HCT116 (cell line): Measurements from ENCODE around the gene GRID2. TPM values are rescaled to one million over a fixed set of nuclear protein-coding genes. Genes with fewer than 3 reads are reported as not detected.

Source experiments
- ATAC-seq: fragments of 200-7000 bp; cut with Tn5 transposase; 2 replicates; pipeline ENCODE4 v1.9.1; 2020; ENCODE audit warnings: mild to moderate bottlenecking, moderate library complexity
- BruUV-seq: library from RNA; stranded (reverse); fragments of 400-500 nt; replicated peaks from 2 replicates; lab custom pipeline; 2021; lab: Mats Ljungman, UMichigan
- CTCF ChIA-PET: fragments of 300-600 bp; sonication (Branson Sonifier 250); formaldehyde crosslinking; loops from one replicate; lab custom pipeline; 2021; ENCODE audit warnings: antibody characterized with exemption; lab: Charles Lee
- POLR2A ChIA-PET: fragments of 300-600, 350-600 bp; sonication (Branson Sonifier 250); formaldehyde crosslinking; loops from one replicate; lab custom pipeline; 2021; ENCODE audit warnings: antibody characterized with exemption; lab: Charles Lee
- RAD21 ChIA-PET, 2 experiments: fragments of 300-600 bp; sonication (Branson Sonifier 250); formaldehyde crosslinking; loops; one replicate each; lab custom pipeline; 2023; ENCODE audit warnings: low total read pairs in 2 of 2; ENCODE audit not compliant: uncharacterized antibody in 2 of 2, unreplicated experiment in 2 of 2, low non-redundant PET in 1 of 2; lab: Charles Lee
- DNase-seq: peaks from one replicate; pipeline ENCODE4 v3.0.0-alpha.2; 2010; ENCODE audit warnings: low read depth, low spot score
- H2AFZ ChIP-seq: fragments of 200-600 bp; shearing (Covaris generic), sonication (generic); 2 replicates; pipeline ENCODE4 v1.6.1; 2017; ENCODE audit warnings: low read depth, mixed run types, mixed read lengths, antibody characterized with exemption, low read length; ENCODE audit not compliant: poor library complexity, severe bottlenecking
- H3K27ac ChIP-seq: 2 replicates; pipeline ENCODE4 v1.5.1; 2012; ENCODE audit warnings: low read depth, low read length
- H3K27me3 ChIP-seq: fragments of 200-600 bp; sonication (generic); 2 replicates; pipeline ENCODE4 v1.6.1; 2016; ENCODE audit warnings: mixed run types, low read length, mixed read lengths; ENCODE audit not compliant: insufficient read depth
- H3K36me3 ChIP-seq, 2 experiments: fragments of 200-500 bp in 1 of 2; fragments of 200-600 bp in 1 of 2; sonication (Bioruptor generic) in 1 of 2; sonication (generic) in 1 of 2; 2 replicates each; pipeline versions ENCODE4 v1.5.1 to v1.6.1; 2014 to 2016; ENCODE audit warnings: low read length in 2 of 2, inconsistent platforms in 1 of 2, mixed read lengths in 1 of 2, mixed run types in 1 of 2; ENCODE audit not compliant: insufficient read depth in 2 of 2, control insufficient read depth in 1 of 2
- H3K4me1 ChIP-seq, 2 experiments: fragments of 200-600 bp in 1 of 2; sonication (generic) in 1 of 2; 2 replicates each; pipeline versions ENCODE4 v1.5.1 to v1.6.1; 2012 to 2017; ENCODE audit warnings: low read length in 2 of 2, inconsistent platforms in 1 of 2, mild to moderate bottlenecking in 1 of 2, mixed read lengths in 1 of 2, mixed run types in 1 of 2, moderate library complexity in 1 of 2; ENCODE audit not compliant: insufficient read depth in 2 of 2, control insufficient read depth in 1 of 2
- H3K4me2 ChIP-seq: fragments of 200-600 bp; sonication (generic); 2 replicates; pipeline ENCODE4 v1.6.1; 2017; ENCODE audit warnings: mixed run types, low read length, mixed read lengths
- H3K4me3 ChIP-seq, 2 experiments: fragments of 200-600 bp in 1 of 2; sonication (generic) in 1 of 2; replicated peaks in 1 of 2; 2 replicates each; pipeline ENCODE4 v1.5.1; 2011 to 2016; ENCODE audit warnings: low read length in 2 of 2, control low read depth in 1 of 2, low read depth in 1 of 2, mild to moderate bottlenecking in 1 of 2, mixed read lengths in 1 of 2, mixed run types in 1 of 2
- H3K79me2 ChIP-seq: fragments of 200-600 bp; sonication (generic); 2 replicates; pipeline ENCODE4 v1.6.1; 2017; ENCODE audit warnings: mild to moderate bottlenecking, mixed run types, low read length, moderate library complexity, mixed read lengths; ENCODE audit not compliant: insufficient read depth
- H3K9ac ChIP-seq: fragments of 200-600 bp; sonication (generic); 2 replicates; pipeline ENCODE4 v1.6.1; 2016; ENCODE audit warnings: low read length, mixed read lengths
- H3K9me2 ChIP-seq: fragments of 200-600 bp; sonication (generic), shearing (Covaris generic); 2 replicates; pipeline ENCODE4 v1.6.1; 2017; ENCODE audit warnings: mixed run types, mild to moderate bottlenecking, moderate library complexity; ENCODE audit not compliant: insufficient read depth
- H3K9me3 ChIP-seq, 2 experiments: fragments of 200-500 bp in 1 of 2; fragments of 200-600 bp in 1 of 2; sonication (Bioruptor generic) in 1 of 2; sonication (generic) in 1 of 2; 2 replicates each; pipeline ENCODE4 v1.6.1; 2014 to 2017; ENCODE audit warnings: low read length in 2 of 2, mixed read lengths in 2 of 2, inconsistent platforms in 1 of 2, low read depth in 1 of 2, mild to moderate bottlenecking in 1 of 2, mixed run types in 1 of 2, moderate library complexity in 1 of 2; ENCODE audit not compliant: control insufficient read depth in 1 of 2, insufficient read depth in 1 of 2
- H4K20me1 ChIP-seq: fragments of 200-600 bp; sonication (generic), shearing (Covaris generic); 2 replicates; pipeline ENCODE4 v1.6.1; 2017; ENCODE audit warnings: mixed run types, mild to moderate bottlenecking, moderate library complexity; ENCODE audit not compliant: insufficient read depth
- ELF1 ChIP-seq: IDR thresholded peaks from 2 replicates; pipeline ENCODE4 v1.6.1; 2012; ENCODE audit warnings: low read depth, borderline replicate concordance
- EZH2phosphoT487 ChIP-seq: fragments of 200-600 bp; IDR thresholded peaks from 2 replicates; pipeline ENCODE4 v1.6.1; 2018; ENCODE audit warnings: antibody characterized with exemption, borderline replicate concordance
- POLR2A ChIP-seq: IDR thresholded peaks from 2 replicates; pipeline ENCODE4 v1.7.0; 2011; ENCODE audit warnings: borderline replicate concordance; ENCODE audit not compliant: insufficient read depth, insufficient read length; ENCODE audit errors: extremely low read depth
- RAD21 ChIP-seq: IDR thresholded peaks from 2 replicates; pipeline ENCODE4 v1.6.1; 2012; ENCODE audit warnings: low read depth, mild to moderate bottlenecking
- SRF ChIP-seq: IDR thresholded peaks from 2 replicates; pipeline ENCODE4 v1.6.1; 2012; ENCODE audit warnings: low read depth
- intact Hi-C: fragments of 100-400 bp; cut with micrococcal nuclease; formaldehyde crosslinking; loops from 2 replicates; pipeline ENCODE4 v1.10.0; 2022
- total RNA-seq: library from RNA; stranded (reverse); gene quantifications from one replicate; pipeline ENCODE4 v1.2.1, GENCODE V29; 2021; ENCODE audit not compliant: unreplicated experiment
- TF ChIP-seq, protein P1 (sequence below): IDR thresholded peaks from 2 replicates; pipeline ENCODE4 v1.6.1; 2012
- TF ChIP-seq, protein P2 (sequence below), 3 experiments: fragments of 200-600 bp in 1 of 3; sonication (generic) in 1 of 3; IDR thresholded peaks in 2 of 3; conservative IDR thresholded peaks in 1 of 3; 2 replicates each; pipeline ENCODE4 v1.5.1; 2012 to 2017; ENCODE audit warnings: low read depth in 2 of 3, low read length in 2 of 3, antibody characterized with exemption in 1 of 3, borderline replicate concordance in 1 of 3, control low read depth in 1 of 3, mild to moderate bottlenecking in 1 of 3, mixed read lengths in 1 of 3, mixed run types in 1 of 3, moderate library complexity in 1 of 3; ENCODE audit not compliant: insufficient read depth in 1 of 3

Gene GRID2
- total RNA-seq, 1 experiment from 2014 or later, result not detected

DNA sequence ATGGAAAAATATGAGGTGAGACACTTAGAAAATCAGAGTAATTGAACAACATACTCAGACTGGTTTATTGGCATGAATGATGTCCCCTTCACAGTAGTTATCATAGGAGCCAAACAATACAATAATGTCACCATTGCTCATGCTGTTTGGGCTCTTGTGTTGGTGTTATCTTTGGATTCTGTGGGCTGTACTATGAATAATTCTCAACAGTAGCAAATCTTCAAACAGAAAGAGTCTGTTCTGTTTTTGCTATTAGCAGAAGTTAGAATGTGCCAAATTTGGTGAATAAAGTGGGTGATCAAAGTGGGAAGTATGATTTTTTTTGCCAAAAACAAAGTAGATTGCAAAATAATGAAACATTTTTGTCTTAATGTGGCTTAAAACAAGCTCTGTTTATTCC, 58.3 kb downstream of the GRID2 start:
- intact Hi-C loops, result no loop called here
- Histone ChIP-seq H3K9me3 (no peaks in the 10 kb centered on the region), H3K36me3 (no peaks in the 10 kb centered on the region), H3K27ac (no peak overlapping the region), H3K79me2 (no peaks in the 10 kb centered on the region), H3K27me3 (no peaks in the 10 kb centered on the region), H3K9ac (no peak overlapping the region), H4K20me1 (no peaks in the 10 kb centered on the region), H3K4me2 (no peak overlapping the region)
- BruUV-seq, result no TSS peak
- no peak for ATAC-seq
- TF ChIP-seq ELF1 (no peak), POLR2A (no peak), SRF (no peak), RAD21 (no peak), EZH2phosphoT487 (no peak)
- TF ChIP-seq, protein P1, sequence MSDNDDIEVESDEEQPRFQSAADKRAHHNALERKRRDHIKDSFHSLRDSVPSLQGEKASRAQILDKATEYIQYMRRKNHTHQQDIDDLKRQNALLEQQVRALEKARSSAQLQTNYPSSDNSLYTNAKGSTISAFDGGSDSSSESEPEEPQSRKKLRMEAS, result no peak
- TF ChIP-seq, all 23 proteins: peak for 0
- POLR2A ChIA-PET, result no interaction called here
- no peak overlapping the region for H3K4me3 ChIP-seq
- no peak overlapping the region for H2AFZ ChIP-seq
- RAD21 ChIA-PET, result no interaction called here
- H3K9me2 ChIP-seq, result no peaks in the 10 kb centered on the region
- CTCF ChIA-PET, result no interaction called here
- DNase-seq, result no peak
- no peaks in the 10 kb centered on the region for H3K4me1 ChIP-seq

DNA sequence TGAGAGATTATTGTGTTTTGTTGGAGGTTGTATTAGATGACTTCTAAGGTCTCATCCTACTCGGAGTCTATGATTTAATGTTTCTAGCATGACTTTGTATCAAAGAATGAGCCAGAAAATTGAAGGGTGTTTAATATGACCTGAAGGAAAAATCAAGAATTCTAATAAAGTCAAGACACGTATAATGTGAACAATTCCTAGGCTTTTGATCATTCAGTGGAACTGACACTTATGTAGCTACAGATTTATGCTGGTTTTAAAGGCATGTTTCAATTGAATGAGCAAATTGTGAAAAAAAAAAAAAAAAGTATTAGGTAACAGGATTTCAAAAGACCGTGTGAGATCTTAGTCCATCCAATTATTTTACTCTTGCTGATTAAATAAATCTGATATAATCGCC, 64.9 kb downstream of the GRID2 start:
- CTCF ChIA-PET, result no interaction called here

More for the DNA sequence above, 64.9 kb downstream of the GRID2 start:
- H3K36me3 ChIP-seq, result no peaks in the 10 kb centered on the region
- ATAC-seq, result no peak
- no peak overlapping the region for H2AFZ ChIP-seq
- no peaks in the 10 kb centered on the region for H3K4me1 ChIP-seq
- BruUV-seq, result no TSS peak
- intact Hi-C loops, result no loop called here
- no peak overlapping the region for H3K27ac ChIP-seq
- no peaks in the 10 kb centered on the region for H3K9me2 ChIP-seq
- no peaks in the 10 kb centered on the region for H3K79me2 ChIP-seq
- ChIA-PET RAD21 (no interaction called here), POLR2A (no interaction called here)
- no peak overlapping the region for H3K4me3 ChIP-seq
- H3K27me3 ChIP-seq, result no peaks in the 10 kb centered on the region
- DNase-seq, result no peak
- TF ChIP-seq, protein P2, sequence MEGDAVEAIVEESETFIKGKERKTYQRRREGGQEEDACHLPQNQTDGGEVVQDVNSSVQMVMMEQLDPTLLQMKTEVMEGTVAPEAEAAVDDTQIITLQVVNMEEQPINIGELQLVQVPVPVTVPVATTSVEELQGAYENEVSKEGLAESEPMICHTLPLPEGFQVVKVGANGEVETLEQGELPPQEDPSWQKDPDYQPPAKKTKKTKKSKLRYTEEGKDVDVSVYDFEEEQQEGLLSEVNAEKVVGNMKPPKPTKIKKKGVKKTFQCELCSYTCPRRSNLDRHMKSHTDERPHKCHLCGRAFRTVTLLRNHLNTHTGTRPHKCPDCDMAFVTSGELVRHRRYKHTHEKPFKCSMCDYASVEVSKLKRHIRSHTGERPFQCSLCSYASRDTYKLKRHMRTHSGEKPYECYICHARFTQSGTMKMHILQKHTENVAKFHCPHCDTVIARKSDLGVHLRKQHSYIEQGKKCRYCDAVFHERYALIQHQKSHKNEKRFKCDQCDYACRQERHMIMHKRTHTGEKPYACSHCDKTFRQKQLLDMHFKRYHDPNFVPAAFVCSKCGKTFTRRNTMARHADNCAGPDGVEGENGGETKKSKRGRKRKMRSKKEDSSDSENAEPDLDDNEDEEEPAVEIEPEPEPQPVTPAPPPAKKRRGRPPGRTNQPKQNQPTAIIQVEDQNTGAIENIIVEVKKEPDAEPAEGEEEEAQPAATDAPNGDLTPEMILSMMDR (IDR thresholded peaks at IDR 0.05 in 2 of 3, conservative IDR thresholded peaks at IDR 0.05 in 1 of 3; ENCODE audit: borderline replicate concordance in 1 of 3, insufficient read depth in 1 of 3, low read depth in 2 of 3, low read length in 2 of 3), result no peak
- H3K9me3 ChIP-seq, result no peaks in the 10 kb centered on the region
- H3K4me2 ChIP-seq, result no peak overlapping the region
- no peaks in the 10 kb centered on the region for H4K20me1 ChIP-seq
- H3K9ac ChIP-seq, result no peak overlapping the region
